ENCODE measurements around the gene GNPTAB.

Gene GNPTAB

GRCh38 chr12:101729842-101730241, 100.9 kb downstream of the GNPTAB start:
- no peak for ATAC-seq

GRCh38 chr12:101727098-101727497, 103.7 kb downstream of the GNPTAB start:
- no peak for ATAC-seq

GRCh38 chr12:101722392-101722791, 108.4 kb downstream of the GNPTAB start:
- no peak for ATAC-seq

- ATAC-seq = no peak
Observed at GRCh38 chr12:101720118-101720517, 110.6 kb downstream of the GNPTAB start.

GRCh38 chr12:101719566-101719965, 111.2 kb downstream of the GNPTAB start:
- no peak for ATAC-seq

- no peak for ATAC-seq
Observed at GRCh38 chr12:101714877-101715444, 115.8 kb downstream of the GNPTAB start.

- no peak for ATAC-seq
Observed at GRCh38 chr12:101713930-101714329, 116.8 kb downstream of the GNPTAB start.

- no peak for ATAC-seq
Observed at GRCh38 chr12:101713059-101713682, 117.6 kb downstream of the GNPTAB start.

- no peak for ATAC-seq
Observed at GRCh38 chr12:101710288-101710687, 120.5 kb downstream of the GNPTAB start.

GRCh38 chr12:101707131-101707782, 123.5 kb downstream of the GNPTAB start:
- ATAC-seq = no peak

- ATAC-seq = no peak
Observed at GRCh38 chr12:101706403-101706802, 124.4 kb downstream of the GNPTAB start.

- no peak for ATAC-seq
Observed at GRCh38 chr12:101703487-101703886, 127.3 kb downstream of the GNPTAB start.

- no peak for ATAC-seq
Observed at GRCh38 chr12:101700299-101700820, 130.4 kb downstream of the GNPTAB start.

GRCh38 chr12:101698800-101699347, 131.9 kb downstream of the GNPTAB start:
- no peak for ATAC-seq

GRCh38 chr12:101697930-101698799, 132.6 kb downstream of the GNPTAB start:
- ATAC-seq = peak; percentile 14 to 21

- ATAC-seq = peak; percentile 69 to 79
Observed at GRCh38 chr12:101697197-101697929, 133.4 kb downstream of the GNPTAB start, which contains the start of gene CHPT1. CHPT1 (plus strand) TSS chr12:101697640; CDS start chr12:101697862, 222 bp downstream.

- ATAC-seq = peak; percentile 5 to 18
Observed at GRCh38 chr12:101696251-101697196, 134.2 kb downstream of the GNPTAB start.

GRCh38 chr12:101695706-101696105, 135.1 kb downstream of the GNPTAB start:
- ATAC-seq = no peak
